Adrenal gland (tissue), 12 donors: Measurements from ENCODE around the gene ZBTB7C. TPM values are rescaled to one million over a fixed set of nuclear protein-coding genes. Genes with fewer than 3 reads are reported as not detected.

Experiments used
- DNase-seq, 7 donors: peaks; one replicate each; pipeline ENCODE4 v3.0.0-alpha.2; 2019 to 2020
- H3K27ac ChIP-seq, 5 donors: fragments of 200-600 bp; sonication (generic) in 4 of 5; 1 replicate in 3 of 5; 2 replicates in 2 of 5; pipeline versions ENCODE4 v1.5.1 to v1.8.0; 2016 to 2020; ENCODE audit warnings: mild to moderate bottlenecking in 1 of 5
- H3K27me3 ChIP-seq: fragments of 200-600 bp; 2 replicates; pipeline ENCODE4 v1.8.0; 2021
- H3K36me3 ChIP-seq, 2 donors: fragments of 200-600 bp; replicated peaks in 1 of 2; 1 replicate in 1 of 2; 2 replicates in 1 of 2; pipeline versions ENCODE4 v1.5.1 to v1.8.0; 2018 to 2022
- H3K4me1 ChIP-seq, 2 donors: fragments of 200-600 bp; replicated peaks in 1 of 2; 1 replicate in 1 of 2; 2 replicates in 1 of 2; pipeline versions ENCODE4 v1.5.1 to v1.8.0; 2018 to 2021
- H3K4me3 ChIP-seq, 4 donors: fragments of 200-600 bp; sonication (generic) in 3 of 4; one replicate each; pipeline ENCODE4 v1.5.1; 2016 to 2018
- H3K9me3 ChIP-seq, 3 donors: fragments of 200-600 bp; sonication (generic) in 1 of 3; replicated peaks in 1 of 3; 1 replicate in 2 of 3; 2 replicates in 1 of 3; pipeline versions ENCODE4 v1.5.1 to v1.8.0; 2016 to 2021
- CTCF ChIP-seq, 6 experiments: fragments of 450-650 bp in 4 of 6; fragments of 200-600 bp in 2 of 6; sonication (generic) in 1 of 6; IDR thresholded peaks; 1 replicate in 5 of 6; 2 replicates in 1 of 6; pipeline versions ENCODE4 v1.5.1 to v1.8.0; 2016 to 2021; ENCODE audit warnings: antibody characterized with exemption in 6 of 6, mild to moderate bottlenecking in 2 of 6, moderate library complexity in 1 of 6
- POLR2A ChIP-seq, 2 donors: fragments of 450-650 bp; IDR thresholded peaks; one replicate each; pipeline ENCODE4 v1.6.1; 2017; ENCODE audit warnings: antibody characterized with exemption in 2 of 2, mild to moderate bottlenecking in 2 of 2, moderate library complexity in 1 of 2
- WGBS, 4 donors: extraction: QIAGEN DNeasy Blood & Tissue Kit in 2 of 4; methylation state at CpG; one replicate each; pipeline versions ENCODE4 v1.1.5 to v1.1.7; 2013 to 2017; 5-methylcytosine and 5-hydroxymethylcytosine counted together
- intact Hi-C, 2 donors: fragments of 100-400 bp; cut with DNase I; formaldehyde crosslinking; loops; one replicate each; pipeline versions ENCODE4 v1.14.1 to v1.15.0; 2022 to 2023
- polyA plus RNA-seq, 3 donors: library from polyadenylated mRNA; stranded (reverse); fragments of 200-250 nt in 2 of 3; fragments of 350-450 nt in 1 of 3; fragmentation: Illumina TruSeq in 1 of 3; extraction: RNeasy Lipid Tissue Mini Kit (QIAGEN cat#74804) in 1 of 3; gene quantifications; one replicate each; pipeline ENCODE4 v1.2.3, GENCODE V29; 2013 to 2014
- total RNA-seq, 9 donors: library from RNA; depleted of rRNA in 4 of 9; stranded (reverse); fragments of >200 nt in 4 of 9; fragments of 120-200 nt in 1 of 9; fragmentation: NEBNext Ultra II Directional in 1 of 9; extraction: Animal tissue kit (Norgen Biotek cat#: 25700) in 1 of 9; gene quantifications; one replicate each; pipeline versions ENCODE4 v1.1.0 to v1.2.4, GENCODE V29; 2013 to 2023
- donor health status: healthy with polysubstance abuse.
- donor health status: Bipolar disorder and iron deficiency.
- donor health status: DM: yes; HTN: yes; CAD: no.
- donor health status: DM: no; HTN: no; CAD: no.
- donor health status: DM: no; HTN: no; CAD: no.
- donor health status: DM: yes; HTN: yes; CAD: no.

Gene ZBTB7C
- total and polyA plus RNA-seq, 12 donors = 5.2 to 42.8 (median 26.8) TPM

- Histone ChIP-seq H3K36me3 (no peaks in the 10 kb centered on the region), H3K27ac (peak overlapping the region in 1 of 5 donors; percentile 72), H3K9me3 (no peaks in the 10 kb centered on the region), H3K4me3 (no peak overlapping the region), H3K27me3 (no peaks in the 10 kb centered on the region), H3K4me1 (peaks cover 3 to 20% of the 10 kb centered on the region in 2 donors)
- TF ChIP-seq CTCF (IDR thresholded peaks at IDR 0.05) = no peak
- TF ChIP-seq POLR2A (IDR thresholded peaks at IDR 0.05) = no peak
- peak in 3 of 7 donors; percentile 14 to 62 (median 20) for DNase-seq
- WGBS, 4 donors = 40 to 56% (median 53%) methylated on average over 1 to 2 of the region's 2 CpGs
- intact Hi-C loops = loop anchor here (10.0 kb wide), 2 partner anchors 56 to 96 kb away; partner anchors contain the start of gene ZBTB7C (in 1 of the 2)
These were observed 60.4 kb downstream of the ZBTB7C start for GRCh38 chr18:48348739-48349138.

GRCh38 chr18:48347756-48348326, 61.3 kb downstream of the ZBTB7C start:
- Histone ChIP-seq H3K36me3 (no peaks in the 10 kb centered on the region), H3K27ac (peak overlapping the region in 1 of 5 donors; percentile 72), H3K4me3 (no peak overlapping the region), H3K9me3 (no peaks in the 10 kb centered on the region), H3K4me1 (peaks cover 3 to 28% of the 10 kb centered on the region in 2 donors), H3K27me3 (no peaks in the 10 kb centered on the region)
- WGBS, 4 donors = 71 to 77% (median 74%) methylated on average over 2 to 3 of the region's 3 CpGs
- intact Hi-C loops = loop anchor here (10.0 kb wide), 2 partner anchors 57 to 97 kb away; partner anchors contain the start of gene ZBTB7C (in 1 of the 2)
- TF ChIP-seq POLR2A (IDR thresholded peaks at IDR 0.05) (no peak), CTCF (IDR thresholded peaks at IDR 0.05) (no peak)
- DNase-seq = peak in 6 of 7 donors; percentile 52 to 62 (median 54)

GRCh38 chr18:48345596-48345995, 63.6 kb downstream of the ZBTB7C start:
- peak in 4 of 6 experiments; percentile 22 to 33 (median 26) for TF ChIP-seq CTCF (IDR thresholded peaks at IDR 0.05)
- no peak for TF ChIP-seq POLR2A (IDR thresholded peaks at IDR 0.05)
- intact Hi-C loops = loop anchor here (10.0 kb wide), 2 partner anchors 59 to 99 kb away; partner anchors contain the start of gene ZBTB7C (in 1 of the 2)
- no peaks in the 10 kb centered on the region for H3K27me3 ChIP-seq
- DNase-seq = peak in 2 of 7 donors; percentile 18 to 52
- 65 to 95% (median 79%) methylated on average over 2 of the region's 2 CpGs for WGBS, 4 donors
- H3K4me3 ChIP-seq = no peak overlapping the region
- H3K9me3 ChIP-seq = no peaks in the 10 kb centered on the region
- H3K36me3 ChIP-seq = no peaks in the 10 kb centered on the region
- H3K4me1 ChIP-seq = peaks cover 21 to 49% of the 10 kb centered on the region in 2 donors
- no peak overlapping the region for H3K27ac ChIP-seq

- intact Hi-C loops = loop anchor here (5.0 to 10.0 kb wide), 3 partner anchors 55 to 102 kb away; partner anchors contain the start of gene ZBTB7C (in 1 of the 2)
- no peak for TF ChIP-seq CTCF (IDR thresholded peaks at IDR 0.05)
- no peak for TF ChIP-seq POLR2A (IDR thresholded peaks at IDR 0.05)
- Histone ChIP-seq H3K27ac (peak overlapping the region in 4 of 5 donors; percentile 42 to 79 (median 78)), H3K9me3 (no peaks in the 10 kb centered on the region), H3K36me3 (no peaks in the 10 kb centered on the region), H3K4me3 (peak overlapping the region in 1 of 4 donors; percentile 5), H3K4me1 (peaks cover 39 to 58% of the 10 kb centered on the region in 2 donors), H3K27me3 (no peaks in the 10 kb centered on the region)
- 45 to 56% (median 50%) methylated on average over 6 of the region's 6 CpGs for WGBS, 4 donors
- DNase-seq = no peak
These were observed 66.6 kb downstream of the ZBTB7C start for GRCh38 chr18:48342581-48342980.
